Transverse colon (tissue), 4 donors: Measurements from ENCODE around the gene RBBP8. TPM values are rescaled to one million over a fixed set of nuclear protein-coding genes. Genes with fewer than 3 reads are reported as not detected.
"Not testable (repeated sequence)": the region's sequence is repeated elsewhere in the genome, so short reads cannot be mapped to it uniquely, and the experiment has no call there.

Experiments
- DNase-seq: peaks from one replicate; pipeline ENCODE4 v3.0.0-alpha.2; 2019
- H3K27ac ChIP-seq, 4 donors: fragments of 200-600 bp; sonication (generic); 2 replicates each; pipeline ENCODE4 v1.5.1; 2016 to 2018; ENCODE audit warnings: inconsistent platforms in 4 of 4
- H3K27me3 ChIP-seq: fragments of 200-600 bp; sonication (generic); 2 replicates; pipeline ENCODE4 v1.5.1; 2017; ENCODE audit warnings: inconsistent platforms
- H3K36me3 ChIP-seq, 4 donors: fragments of 200-600 bp; sonication (generic); 2 replicates each; pipeline ENCODE4 v1.5.1; 2017 to 2019; ENCODE audit warnings: inconsistent platforms in 4 of 4
- H3K4me1 ChIP-seq, 4 donors: fragments of 200-600 bp; sonication (generic); 2 replicates each; pipeline ENCODE4 v1.5.1; 2017 to 2020; ENCODE audit warnings: inconsistent platforms in 4 of 4
- H3K4me3 ChIP-seq, 4 donors: fragments of 200-600 bp; sonication (generic); 1 replicate in 1 of 4; 2 replicates in 3 of 4; pipeline versions ENCODE4 v1.5.1 to v1.6.1; 2017 to 2019; ENCODE audit warnings: inconsistent platforms in 4 of 4
- H3K9me3 ChIP-seq, 2 donors: fragments of 200-600 bp; sonication (generic); 2 replicates each; pipeline ENCODE4 v1.5.1; 2017 to 2019; ENCODE audit warnings: inconsistent platforms in 2 of 2
- CTCF ChIP-seq, 5 experiments: fragments of 200-600 bp in 3 of 5; fragments of 450-650 bp in 2 of 5; sonication (generic) in 3 of 5; IDR thresholded peaks; 1 replicate in 2 of 5; 2 replicates in 3 of 5; pipeline ENCODE4 v1.5.1; 2016 to 2017; ENCODE audit warnings: antibody characterized with exemption in 5 of 5, inconsistent platforms in 3 of 5, mild to moderate bottlenecking in 2 of 5, moderate library complexity in 1 of 5
- EP300 ChIP-seq: sonication (generic); formaldehyde crosslinking; IDR thresholded peaks from one replicate; pipeline ENCODE4 v1.6.1; 2017; ENCODE audit warnings: antibody characterized with exemption, low read depth
- POLR2A ChIP-seq: fragments of 450-650 bp; IDR thresholded peaks from one replicate; pipeline ENCODE4 v1.6.1; 2016; ENCODE audit warnings: antibody characterized with exemption, mild to moderate bottlenecking, moderate library complexity
- POLR2AphosphoS5 ChIP-seq, 3 donors: sonication (generic); formaldehyde crosslinking; IDR thresholded peaks; one replicate each; pipeline ENCODE4 v1.6.1; 2016; ENCODE audit warnings: antibody characterized with exemption in 3 of 3
- WGBS, 2 donors: methylation state at CpG; one replicate each; pipeline ENCODE4 v1.1.5; 2018; ENCODE audit warnings: low coverage in 1 of 2; 5-methylcytosine and 5-hydroxymethylcytosine counted together
- in situ Hi-C, 4 donors: fragments of 200-750 bp; cut with MboI; loops; one replicate each; pipeline versions ENCODE4 v1.15.0 to v1.15.1; 2017; ENCODE audit warnings: low sequenced_read_pairs in 3 of 4, low pct_ligation_motif_present in 1 of 4, low pct_unique_long_range_greater_than_20kb in 1 of 4
- intact Hi-C: fragments of 100-400 bp; cut with DNase I; formaldehyde crosslinking; loops from one replicate; pipeline ENCODE4 v1.15.1; 2023; ENCODE audit warnings: low total_unique reads
- total RNA-seq, 4 donors: library from RNA; depleted of rRNA; stranded (reverse); fragments of >200 nt; gene quantifications; one replicate each; pipeline ENCODE4 v1.1.0, GENCODE V29; 2016

RBBP8 gene
- total RNA-seq, 4 donors from 2014 or later = 20.7 to 44.1 (median 38.6) TPM

DNA sequence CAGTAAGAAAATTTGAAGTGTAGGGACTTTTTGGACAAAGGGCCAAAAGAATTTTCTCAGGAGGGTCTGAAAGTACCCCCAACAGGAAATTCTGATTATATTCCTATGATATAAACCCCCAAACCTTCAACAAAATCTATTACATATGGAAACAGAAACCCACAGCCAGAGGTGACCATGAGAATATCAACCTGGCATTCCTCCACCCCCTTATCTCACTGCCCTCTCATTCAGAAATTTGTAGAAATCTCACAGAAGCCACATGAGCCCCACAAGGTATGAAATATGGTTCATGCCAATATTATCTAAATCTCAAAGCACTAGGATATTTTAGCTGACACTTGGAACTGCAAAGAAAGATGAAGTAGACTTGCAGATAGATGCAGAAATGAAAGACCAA is 31.0 kb upstream of the RBBP8 start:
- Histone ChIP-seq H3K4me1 (no peaks in the 10 kb centered on the region), H3K27ac (no peak overlapping the region), H3K27me3 (no peaks in the 10 kb centered on the region), H3K4me3 (no peak overlapping the region), H3K36me3 (no peaks in the 10 kb centered on the region), H3K9me3 (no peaks in the 10 kb centered on the region)
- intact Hi-C loops = no loop called here
- in situ Hi-C loops = no loop called here
- no peak for DNase-seq
- no peak for TF ChIP-seq POLR2A
- TF ChIP-seq EP300 = no peak
- TF ChIP-seq POLR2AphosphoS5 (IDR thresholded peaks at IDR 0.05) = no peak
- TF ChIP-seq CTCF (IDR thresholded peaks at IDR 0.05) = no peak

DNA sequence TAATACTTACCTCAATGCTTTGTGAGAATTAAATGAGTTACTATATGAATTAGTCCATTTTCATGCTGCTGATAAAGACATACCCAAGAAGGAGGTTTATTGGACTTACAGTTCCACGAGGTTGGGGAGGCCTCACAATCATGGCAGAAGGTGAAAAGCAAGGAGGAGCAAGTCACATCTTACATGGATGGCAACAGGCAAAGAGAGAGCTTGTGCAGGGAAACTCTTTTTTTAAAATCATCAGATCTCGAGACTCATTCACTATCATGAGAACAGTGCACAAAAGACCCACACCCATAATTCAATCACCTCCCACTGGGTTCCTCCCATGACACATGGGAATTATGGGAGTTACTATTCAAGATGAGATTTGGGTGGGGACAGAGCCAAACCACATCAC is 29.9 kb upstream of the RBBP8 start:
- H3K4me3 ChIP-seq, H3K9me3 ChIP-seq, intact Hi-C loops, DNase-seq, H3K27me3 ChIP-seq, H3K4me1 ChIP-seq, H3K27ac ChIP-seq, in situ Hi-C loops, H3K36me3 ChIP-seq: not testable (repeated sequence)
- 78 to 79% methylated on average over 2 of the region's 2 CpGs for WGBS, 2 donors

- Histone ChIP-seq H3K4me1 (peaks cover 0 to 32% (median 4%) of the 10 kb centered on the region in 4 donors), H3K9me3 (no peaks in the 10 kb centered on the region), H3K27ac (no peak overlapping the region), H3K36me3 (no peaks in the 10 kb centered on the region), H3K4me3 (no peak overlapping the region), H3K27me3 (no peaks in the 10 kb centered on the region)
- intact Hi-C loops = no loop called here
- WGBS, 2 donors = 58 to 80% methylated on average over 1 of the region's 1 CpG
- TF ChIP-seq EP300 (no peak), CTCF (IDR thresholded peaks at IDR 0.05) (no peak), POLR2AphosphoS5 (IDR thresholded peaks at IDR 0.05) (no peak), POLR2A (no peak)
- no peak for DNase-seq
- in situ Hi-C loops = no loop called here
These were observed 21.0 kb upstream of the RBBP8 start for GRCh38 chr18:22912149-22912548.

GRCh38 chr18:22912835-22913234 is 20.3 kb upstream of the RBBP8 start:
- H3K36me3 ChIP-seq = no peaks in the 10 kb centered on the region
- no peak overlapping the region for H3K4me3 ChIP-seq
- H3K27ac ChIP-seq = peak overlapping the region in 1 of 4 donors; percentile 38
- TF ChIP-seq EP300 = no peak
- no peaks in the 10 kb centered on the region for H3K9me3 ChIP-seq
- no peaks in the 10 kb centered on the region for H3K27me3 ChIP-seq
- 88 to 91% methylated on average over 1 of the region's 1 CpG for WGBS, 2 donors
- H3K4me1 ChIP-seq = peaks cover 0 to 32% (median 4%) of the 10 kb centered on the region in 4 donors
- in situ Hi-C loops (no loop called here), intact Hi-C loops (no loop called here)
- no peak for DNase-seq

- Histone ChIP-seq H3K27ac (peak overlapping the region; percentile 13 to 54 (median 38)), H3K4me3 (no peak overlapping the region), H3K4me1 (peaks cover 0 to 32% (median 4%) of the 10 kb centered on the region in 4 donors), H3K9me3 (no peaks in the 10 kb centered on the region), H3K27me3 (no peaks in the 10 kb centered on the region), H3K36me3 (no peaks in the 10 kb centered on the region)
- intact Hi-C loops = no loop called here
- DNase-seq = peak; percentile 79
- 48 to 51% methylated on average over 3 of the region's 3 CpGs for WGBS, 2 donors
- TF ChIP-seq POLR2AphosphoS5 (IDR thresholded peaks at IDR 0.05) (peak; percentile 35 to 82 (median 73)), POLR2A (no peak), EP300 (peak; percentile 14)
- in situ Hi-C loops = no loop called here
These were observed 19.3 kb upstream of the RBBP8 start for GRCh38 chr18:22913861-22914260.

DNA sequence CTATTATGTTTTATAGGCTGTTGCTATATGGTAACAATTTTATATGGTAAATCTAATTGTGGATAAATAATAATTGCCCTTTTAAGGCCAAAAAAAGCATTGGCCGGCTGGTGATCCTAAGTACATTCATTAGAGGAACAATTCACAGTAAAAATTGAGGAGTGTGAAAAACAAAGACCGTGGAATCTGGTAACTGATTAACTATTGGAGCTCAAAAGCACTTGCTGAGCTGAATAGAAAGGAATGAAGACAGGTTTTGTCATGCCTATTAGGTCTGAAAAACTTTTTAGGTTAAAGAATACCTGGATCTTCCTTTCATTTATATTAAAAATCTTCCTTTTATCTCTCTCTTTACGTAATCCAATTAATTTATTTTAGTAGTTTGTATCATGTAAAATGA is 18.5 kb upstream of the RBBP8 start:
- no peaks in the 10 kb centered on the region for H3K27me3 ChIP-seq
- DNase-seq = no peak
- WGBS, 2 donors = 64% methylated on average over 3 of the region's 3 CpGs
- in situ Hi-C loops (no loop called here), intact Hi-C loops (no loop called here)
- H3K4me1 ChIP-seq = peaks cover 0 to 32% (median 4%) of the 10 kb centered on the region in 4 donors
- peak overlapping the region in 3 of 4 donors; percentile 3 to 54 (median 27) for H3K27ac ChIP-seq
- H3K9me3 ChIP-seq = no peaks in the 10 kb centered on the region
- no peak for TF ChIP-seq POLR2A
- no peak for TF ChIP-seq CTCF (IDR thresholded peaks at IDR 0.05)
- no peak for TF ChIP-seq EP300
- no peak for TF ChIP-seq POLR2AphosphoS5 (IDR thresholded peaks at IDR 0.05)
- no peak overlapping the region for H3K4me3 ChIP-seq
- no peaks in the 10 kb centered on the region for H3K36me3 ChIP-seq
